Measurements from ENCODE around the gene RAD18.

The RAD18 gene

GRCh38 chr3:8840556-8840955 lies 122.7 kb downstream of the RAD18 start:
- no peak for TF ChIP-seq CTCF (IDR thresholded peaks at IDR 0.05; ENCODE audit: insufficient read depth, missing control alignments)
- FAIRE-seq: no peak
- DNase-seq (ENCODE audit: insufficient read length, low spot score): no peak

- TF ChIP-seq CTCF (IDR thresholded peaks at IDR 0.05; ENCODE audit: insufficient read depth, missing control alignments): no peak
- FAIRE-seq (no peak), DNase-seq (ENCODE audit: insufficient read length, low spot score) (no peak)
Measured at GRCh38 chr3:8839607-8840325, 123.5 kb downstream of the RAD18 start.

GRCh38 chr3:8838765-8839423 lies 124.4 kb downstream of the RAD18 start:
- DNase-seq (ENCODE audit: insufficient read length, low spot score) (no peak), FAIRE-seq (no peak)
- no peak for TF ChIP-seq CTCF (IDR thresholded peaks at IDR 0.05; ENCODE audit: insufficient read depth, missing control alignments)

- TF ChIP-seq CTCF (IDR thresholded peaks at IDR 0.05; ENCODE audit: insufficient read depth, missing control alignments): no peak
- DNase-seq (ENCODE audit: insufficient read length, low spot score) (no peak), FAIRE-seq (no peak)
Measured at GRCh38 chr3:8838234-8838633, 125.0 kb downstream of the RAD18 start.

- TF ChIP-seq CTCF (IDR thresholded peaks at IDR 0.05; ENCODE audit: insufficient read depth, missing control alignments): no peak
- no peak for DNase-seq (ENCODE audit: insufficient read length, low spot score)
- FAIRE-seq: no peak
Measured at GRCh38 chr3:8837162-8837561, 126.1 kb downstream of the RAD18 start.

GRCh38 chr3:8836096-8836495 lies 127.2 kb downstream of the RAD18 start:
- no peak for TF ChIP-seq CTCF (IDR thresholded peaks at IDR 0.05; ENCODE audit: insufficient read depth, missing control alignments)
- FAIRE-seq (no peak), DNase-seq (ENCODE audit: insufficient read length, low spot score) (no peak)

GRCh38 chr3:8835385-8835784 lies 127.9 kb downstream of the RAD18 start:
- TF ChIP-seq CTCF (IDR thresholded peaks at IDR 0.05; ENCODE audit: insufficient read depth, missing control alignments): no peak
- DNase-seq (ENCODE audit: insufficient read length, low spot score) (no peak), FAIRE-seq (no peak)
